Mesenchymal stem cell (in vitro differentiated cells and primary cell): ENCODE measurements around the gene TGFB1.
"Not testable (repeated sequence)": the region's sequence is repeated elsewhere in the genome, so short reads cannot be mapped to it uniquely, and the experiment has no call there.

Experiments
- DNase-seq: peaks from one replicate; pipeline ENCODE4 v3.0.0-alpha.2; 2013
- H2AFZ ChIP-seq: one replicate; pipeline ENCODE4 v1.6.1; 2013; ENCODE audit warnings: low read depth, mild to moderate bottlenecking, control low read depth, inconsistent platforms, low read length, moderate library complexity
- H2AK5ac ChIP-seq: 2 replicates; pipeline ENCODE4 v1.6.1; 2013; ENCODE audit warnings: low read length, moderate library complexity, mild to moderate bottlenecking, inconsistent platforms; ENCODE audit not compliant: severe bottlenecking
- H2BK120ac ChIP-seq: one replicate; pipeline ENCODE4 v1.6.1; 2013; ENCODE audit warnings: low read depth, mild to moderate bottlenecking, inconsistent platforms, low read length, moderate library complexity
- H2BK12ac ChIP-seq, 2 experiments: one replicate each; pipeline ENCODE4 v1.6.1; 2013; ENCODE audit warnings: inconsistent platforms in 2 of 2, low read length in 2 of 2, mild to moderate bottlenecking in 2 of 2, moderate library complexity in 2 of 2, control low read depth in 1 of 2
- H2BK15ac ChIP-seq: one replicate; pipeline ENCODE4 v1.6.1; 2013; ENCODE audit warnings: mild to moderate bottlenecking, low read depth, inconsistent platforms; ENCODE audit not compliant: poor library complexity, severe bottlenecking
- H2BK5ac ChIP-seq: 2 replicates; pipeline ENCODE4 v1.6.1; 2013; ENCODE audit warnings: low read depth, mild to moderate bottlenecking, low read length, control low read depth, inconsistent platforms; ENCODE audit not compliant: poor library complexity, severe bottlenecking
- H3K14ac ChIP-seq, 2 experiments: one replicate each; pipeline ENCODE4 v1.6.1; 2013; ENCODE audit warnings: inconsistent platforms in 2 of 2, low read length in 2 of 2, control low read depth in 1 of 2, mild to moderate bottlenecking in 1 of 2, moderate library complexity in 1 of 2
- H3K18ac ChIP-seq, 2 experiments: one replicate each; pipeline ENCODE4 v1.6.1; 2013; ENCODE audit warnings: inconsistent platforms in 2 of 2, low read length in 2 of 2, control low read depth in 1 of 2, low read depth in 1 of 2, mild to moderate bottlenecking in 1 of 2
- H3K23ac ChIP-seq, 2 experiments: one replicate each; pipeline ENCODE4 v1.6.1; 2013; ENCODE audit warnings: inconsistent platforms in 2 of 2, low read length in 2 of 2, mild to moderate bottlenecking in 2 of 2, moderate library complexity in 2 of 2, control low read depth in 1 of 2
- H3K27ac ChIP-seq: 2 replicates; pipeline ENCODE4 v1.5.1; 2013; ENCODE audit warnings: mild to moderate bottlenecking, moderate library complexity, low read length, control low read depth, inconsistent platforms; ENCODE audit not compliant: poor library complexity, severe bottlenecking
- H3K27me3 ChIP-seq, 2 experiments: 2 replicates each; pipeline versions ENCODE4 v1.6.1 to v1.7.0; 2013; ENCODE audit warnings: low read length in 2 of 2, mild to moderate bottlenecking in 2 of 2, moderate library complexity in 2 of 2, control low read depth in 1 of 2, inconsistent platforms in 1 of 2; ENCODE audit not compliant: control insufficient read depth in 1 of 2, insufficient read depth in 1 of 2
- H3K36me3 ChIP-seq, 2 experiments: 2 replicates each; pipeline versions ENCODE4 v1.6.1 to v1.7.0; 2013; ENCODE audit warnings: low read length in 2 of 2, control low read depth in 1 of 2, inconsistent platforms in 1 of 2, low read depth in 1 of 2, mild to moderate bottlenecking in 1 of 2; ENCODE audit not compliant: insufficient read depth in 2 of 2, control insufficient read depth in 1 of 2
- H3K4ac ChIP-seq, 2 experiments: one replicate each; pipeline ENCODE4 v1.6.1; 2013; ENCODE audit warnings: inconsistent platforms in 2 of 2, low read length in 2 of 2, mild to moderate bottlenecking in 2 of 2, moderate library complexity in 2 of 2, control low read depth in 1 of 2, low read depth in 1 of 2
- H3K4me1 ChIP-seq: 2 replicates; pipeline ENCODE4 v1.6.1; 2013; ENCODE audit warnings: low read depth, low read length, control low read depth; ENCODE audit not compliant: control insufficient read depth, insufficient read depth
- H3K4me2 ChIP-seq: 2 replicates; pipeline ENCODE4 v1.6.1; 2013; ENCODE audit warnings: low read length, mild to moderate bottlenecking, inconsistent platforms; ENCODE audit not compliant: poor library complexity, severe bottlenecking
- H3K4me3 ChIP-seq, 2 experiments: 2 replicates each; pipeline versions ENCODE4 v1.5.1 to v1.7.0; 2013; ENCODE audit warnings: low read length in 2 of 2, mild to moderate bottlenecking in 2 of 2, control low read depth in 1 of 2, low read depth in 1 of 2; ENCODE audit not compliant: insufficient read depth in 1 of 2
- H3K79me1 ChIP-seq: replicated peaks from 2 replicates; pipeline ENCODE4 v1.6.1; 2013; ENCODE audit warnings: mild to moderate bottlenecking, control low read depth, low read length, inconsistent platforms; ENCODE audit not compliant: poor library complexity, severe bottlenecking
- H3K9ac ChIP-seq: 2 replicates; pipeline ENCODE4 v1.7.0; 2013; ENCODE audit warnings: mild to moderate bottlenecking, low read length, moderate library complexity
- H3K9me3 ChIP-seq: 2 replicates; pipeline ENCODE4 v1.7.0; 2013; ENCODE audit warnings: mild to moderate bottlenecking, low read length; ENCODE audit not compliant: control insufficient read depth
- H4K8ac ChIP-seq: one replicate; pipeline ENCODE4 v1.6.1; 2013; ENCODE audit warnings: inconsistent platforms, mild to moderate bottlenecking, low read length, moderate library complexity
- H4K91ac ChIP-seq: one replicate; pipeline ENCODE4 v1.6.1; 2013; ENCODE audit warnings: mild to moderate bottlenecking, low read length, inconsistent platforms
- WGBS: methylation state at CpG from one replicate; pipeline ENCODE4 v1.1.7; 2013; ENCODE audit warnings: mixed read lengths; 5-methylcytosine and 5-hydroxymethylcytosine counted together

The TGFB1 gene

DNA sequence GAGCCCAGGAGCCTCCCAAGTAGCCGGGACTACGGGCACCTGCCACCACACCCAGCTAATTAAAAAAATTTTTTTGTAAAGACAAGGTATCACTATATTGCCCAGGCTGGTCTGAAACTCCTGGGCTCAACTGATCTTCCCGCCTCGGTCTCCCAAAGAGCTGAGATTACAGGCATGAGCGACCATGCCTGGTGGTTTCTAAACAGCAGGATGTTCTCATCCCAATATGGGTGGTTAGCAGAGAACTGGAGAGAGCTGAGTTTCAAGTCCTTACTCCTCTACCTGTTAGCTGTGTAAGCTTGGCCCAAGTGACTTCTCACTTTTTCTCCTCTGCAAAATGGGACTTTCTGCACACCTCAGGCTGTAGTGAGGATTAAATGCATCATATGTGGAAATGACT lies 30.6 kb upstream of the TGFB1 start:
- Histone ChIP-seq H3K9ac (no peak overlapping the region), H2BK120ac (no peak overlapping the region), H3K4me2 (no peak overlapping the region), H3K4ac (no peak overlapping the region), H4K91ac (no peak overlapping the region), H2BK15ac (no peak overlapping the region), H3K9me3 (no peaks in the 10 kb centered on the region), H3K27ac (no peak overlapping the region), H2BK12ac (no peak overlapping the region), H3K23ac (no peak overlapping the region), H3K18ac (no peak overlapping the region), H3K27me3 (no peaks in the 10 kb centered on the region), H2BK5ac (no peak overlapping the region), H2AK5ac (no peak overlapping the region), H4K8ac (no peak overlapping the region), H3K79me1 (peaks cover 1% of the 10 kb centered on the region), H3K4me1 (peaks cover 8% of the 10 kb centered on the region), H3K4me3 (no peak overlapping the region), H3K14ac (no peak overlapping the region), H2AFZ (no peak overlapping the region), H3K36me3 (peaks cover 32 to 34% of the 10 kb centered on the region in 2 experiments)
- WGBS = 96% methylated on average over 5 of the region's 5 CpGs
- no peak for DNase-seq

DNA sequence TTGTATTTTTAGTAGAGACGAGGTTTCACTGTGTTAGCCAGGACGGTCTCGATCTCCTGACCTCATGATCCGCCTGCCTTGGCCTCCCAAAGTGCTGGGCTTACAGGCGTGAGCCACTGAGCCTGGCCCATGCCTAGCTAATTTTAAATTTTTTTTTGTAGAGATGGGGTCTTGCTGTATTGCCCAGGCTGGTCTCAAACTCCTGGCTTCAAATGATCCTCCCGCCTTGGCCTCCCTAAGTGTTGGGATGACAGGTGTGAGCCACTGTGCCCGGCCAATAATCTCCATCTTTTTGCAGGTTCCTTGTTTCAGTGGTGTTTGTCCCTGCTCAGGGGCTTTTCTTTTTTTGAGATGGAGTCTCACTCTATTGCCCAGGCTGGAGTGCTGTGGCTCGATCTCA lies 27.8 kb upstream of the TGFB1 start:
- not testable (repeated sequence) for H2BK15ac ChIP-seq, H3K4ac ChIP-seq, H2BK120ac ChIP-seq, H3K4me3 ChIP-seq, H3K79me1 ChIP-seq, H3K23ac ChIP-seq, H2AK5ac ChIP-seq, H2BK5ac ChIP-seq, H2BK12ac ChIP-seq, H3K9me3 ChIP-seq, H3K4me2 ChIP-seq, H3K14ac ChIP-seq, H4K91ac ChIP-seq, H2AFZ ChIP-seq, H3K9ac ChIP-seq, H3K27ac ChIP-seq, DNase-seq, H3K27me3 ChIP-seq, H4K8ac ChIP-seq, H3K18ac ChIP-seq
- peaks cover 18% of the 10 kb centered on the region for H3K4me1 ChIP-seq
- WGBS = over 99% methylated on average over 8 of the region's 8 CpGs
- H3K36me3 ChIP-seq = peaks cover 14 to 22% of the 10 kb centered on the region in 2 experiments

DNA sequence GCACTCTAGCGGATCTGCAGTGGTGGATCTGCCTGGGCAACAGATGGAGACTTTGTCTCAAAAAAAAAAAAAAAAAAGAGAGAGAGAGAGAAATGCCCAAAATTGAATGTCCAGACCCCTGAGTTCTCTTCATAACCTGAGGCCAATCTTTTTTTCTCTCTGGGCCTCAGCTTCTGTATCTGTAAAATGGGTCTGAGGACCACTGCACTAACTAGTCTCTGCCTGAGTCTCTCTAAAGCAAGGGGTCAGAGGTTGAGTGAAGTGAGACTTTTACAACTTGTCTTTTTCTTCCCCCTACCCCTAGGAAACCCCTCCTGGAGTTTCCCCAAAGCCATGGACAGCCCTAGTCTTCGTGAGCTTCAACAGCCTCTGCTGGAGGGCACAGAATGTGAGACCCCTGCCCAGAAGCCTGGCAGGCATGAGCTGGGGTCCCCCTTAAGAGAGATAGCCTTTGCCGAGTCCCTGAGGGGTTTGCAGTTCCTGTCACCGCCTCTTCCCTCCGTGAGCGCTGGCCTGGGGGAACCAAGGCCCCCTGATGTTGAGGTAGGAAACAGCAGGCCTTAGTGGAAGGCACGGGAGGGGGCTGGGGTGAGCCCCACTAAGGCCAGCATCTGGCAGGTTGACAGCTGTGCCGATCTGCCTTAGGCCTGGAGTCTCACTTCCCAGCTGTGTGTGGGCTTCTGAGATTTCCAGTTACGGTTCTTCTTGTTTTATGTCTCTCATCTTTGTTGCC lies 24.4 kb upstream of the TGFB1 start:
- Histone ChIP-seq H2BK5ac (no peak overlapping the region), H3K4me1 (peaks cover 28% of the 10 kb centered on the region), H2BK12ac (no peak overlapping the region), H3K9me3 (no peaks in the 10 kb centered on the region), H3K14ac (no peak overlapping the region), H4K8ac (peak overlapping the region; percentile 8), H3K4me2 (no peak overlapping the region), H3K4ac (no peak overlapping the region), H2AFZ (no peak overlapping the region), H3K9ac (no peak overlapping the region), H3K36me3 (peaks cover 6% of the 10 kb centered on the region in 2 experiments), H2BK120ac (no peak overlapping the region), H2AK5ac (no peak overlapping the region), H3K23ac (no peak overlapping the region), H2BK15ac (no peak overlapping the region), H3K4me3 (no peak overlapping the region), H3K27me3 (no peaks in the 10 kb centered on the region), H3K27ac (peak overlapping the region; percentile 30), H4K91ac (no peak overlapping the region), H3K18ac (peak overlapping the region in 1 of 2 experiments; percentile 30), H3K79me1 (peaks cover 16% of the 10 kb centered on the region)
- DNase-seq = peak; percentile 54
- 47% methylated on average over 9 of the region's 9 CpGs for WGBS

DNA sequence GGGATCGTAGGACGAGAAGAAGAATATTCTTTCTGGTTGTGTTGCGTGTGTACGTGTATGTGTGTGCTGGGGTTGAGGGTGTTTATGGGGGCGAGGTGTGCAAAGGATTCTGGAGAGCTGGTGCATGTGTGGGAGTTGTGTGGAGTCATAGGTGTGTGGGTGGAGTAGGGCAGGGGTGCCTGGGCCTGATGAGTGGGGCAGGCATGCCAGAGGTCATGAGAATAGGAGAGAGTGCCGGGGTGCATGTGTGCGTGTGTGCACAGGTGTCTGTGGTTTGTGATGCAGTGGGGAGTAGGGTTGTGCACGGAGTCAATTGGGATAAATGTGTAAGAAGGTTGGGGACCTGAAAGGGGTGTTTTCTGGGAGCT lies 23.3 kb upstream of the TGFB1 start:
- H2BK120ac ChIP-seq = no peak overlapping the region
- peak overlapping the region; percentile 99 for H3K4me2 ChIP-seq
- H3K23ac ChIP-seq = no peak overlapping the region
- H3K9ac ChIP-seq = peak overlapping the region; percentile 85
- no peak overlapping the region for H2BK15ac ChIP-seq
- H3K27me3 ChIP-seq = no peaks in the 10 kb centered on the region
- peak overlapping the region; percentile 56 to 95 for H3K18ac ChIP-seq
- H2BK12ac ChIP-seq = no peak overlapping the region
- H4K91ac ChIP-seq = no peak overlapping the region
- DNase-seq = no peak
- no peaks in the 10 kb centered on the region for H3K9me3 ChIP-seq
- peak overlapping the region in 1 of 2 experiments; percentile 4 for H3K14ac ChIP-seq
- H2AK5ac ChIP-seq = no peak overlapping the region
- H4K8ac ChIP-seq = peak overlapping the region; percentile 81
- H3K4me3 ChIP-seq = peak overlapping the region; percentile 63 to 78
- no peak overlapping the region for H3K27ac ChIP-seq
- peak overlapping the region; percentile 91 for H2AFZ ChIP-seq
- 74% methylated on average over 8 of the region's 8 CpGs for WGBS
- peak overlapping the region; percentile 15 to 60 for H3K4ac ChIP-seq
- peaks cover 30% of the 10 kb centered on the region for H3K4me1 ChIP-seq
- peaks cover 21% of the 10 kb centered on the region for H3K79me1 ChIP-seq
- H2BK5ac ChIP-seq = no peak overlapping the region
- H3K36me3 ChIP-seq = no peaks in the 10 kb centered on the region
